Panc1 (cell line): Measurements from ENCODE around the gene RHEX. TPM values are rescaled to one million over a fixed set of nuclear protein-coding genes. Genes with fewer than 3 reads are reported as not detected.

Experiments
- ATAC-seq: fragments of 200-7000 bp; cut with Tn5 transposase; 2 replicates; pipeline ENCODE4 v1.9.1; 2020; ENCODE audit warnings: mild to moderate bottlenecking, moderate library complexity
- BruUV-seq: library from RNA; stranded (reverse); fragments of 400-500 nt; replicated peaks from 2 replicates; lab custom pipeline; 2021; lab: Mats Ljungman, UMichigan
- CTCF ChIA-PET: fragments of 300-600 bp; sonication (Branson Sonifier 250); formaldehyde crosslinking; loops from one replicate; lab custom pipeline; 2022; ENCODE audit warnings: antibody characterized with exemption; lab: Charles Lee
- POLR2A ChIA-PET: fragments of 300-600 bp; sonication (Branson Sonifier 250); formaldehyde crosslinking; loops from one replicate; lab custom pipeline; 2022; ENCODE audit warnings: antibody characterized with exemption; lab: Charles Lee
- DNase-seq: peaks from one replicate; pipeline ENCODE4 v3.0.0-alpha.2; 2010; ENCODE audit warnings: low read depth, low spot score
- H3K27ac ChIP-seq: 2 replicates; pipeline ENCODE4 v1.5.1; 2011; ENCODE audit warnings: mild to moderate bottlenecking, low read length, inconsistent platforms
- H3K27me3 ChIP-seq: fragments of 200-500 bp; sonication (Bioruptor generic); 2 replicates; pipeline ENCODE4 v1.6.0; 2014; ENCODE audit warnings: low read length, inconsistent platforms; ENCODE audit not compliant: control insufficient read depth, insufficient read depth
- H3K36me3 ChIP-seq: fragments of 200-500 bp; sonication (Bioruptor generic); 2 replicates; pipeline ENCODE4 v1.5.1; 2014; ENCODE audit warnings: inconsistent platforms, mild to moderate bottlenecking, low read length, moderate library complexity; ENCODE audit not compliant: control insufficient read depth, insufficient read depth
- H3K4me1 ChIP-seq: 2 replicates; pipeline ENCODE4 v1.5.1; 2011; ENCODE audit warnings: inconsistent platforms, mild to moderate bottlenecking, low read length, moderate library complexity; ENCODE audit not compliant: control insufficient read depth, insufficient read depth
- H3K4me3 ChIP-seq, 2 experiments: 2 replicates each; pipeline ENCODE4 v1.5.1; 2011 to 2012; ENCODE audit warnings: low read depth in 2 of 2, low read length in 2 of 2, mild to moderate bottlenecking in 2 of 2, inconsistent platforms in 1 of 2, moderate library complexity in 1 of 2
- H3K9me3 ChIP-seq: fragments of 200-500 bp; sonication (Bioruptor generic); 2 replicates; pipeline ENCODE4 v1.5.1; 2014; ENCODE audit warnings: low read depth, mild to moderate bottlenecking, inconsistent platforms, low read length, moderate library complexity; ENCODE audit not compliant: control insufficient read depth, insufficient read depth
- POLR2AphosphoS5 ChIP-seq: IDR thresholded peaks from 2 replicates; pipeline ENCODE4 v1.6.1; 2012; ENCODE audit warnings: mild to moderate bottlenecking, low read depth, low read length, moderate library complexity
- SIN3A ChIP-seq: IDR thresholded peaks from 2 replicates; pipeline ENCODE4 v1.6.1; 2012; ENCODE audit warnings: low read depth, mild to moderate bottlenecking, low read length, moderate library complexity, borderline replicate concordance; ENCODE audit not compliant: insufficient read depth
- TCF7L2 ChIP-seq: IDR thresholded peaks from 2 replicates; pipeline ENCODE4 v1.6.1; 2011; ENCODE audit warnings: mild to moderate bottlenecking, low read depth, low read length, inconsistent platforms
- in situ Hi-C: cut with HindIII; loops from 2 replicates; pipeline ENCODE4 v1.10.0; 2016; ENCODE audit warnings: low sequenced_read_pairs, low pct_unique_long_range_greater_than_20kb
- intact Hi-C: fragments of 100-400 bp; cut with micrococcal nuclease; formaldehyde crosslinking; loops from one replicate; pipeline ENCODE4 v1.10.0; 2022; ENCODE audit not compliant: unreplicated experiment
- total RNA-seq: library from RNA; stranded (reverse); gene quantifications from one replicate; pipeline ENCODE4 v1.2.1, GENCODE V29; 2021; ENCODE audit not compliant: unreplicated experiment
- TF ChIP-seq, protein P1 (sequence below): fragments of 450-650 bp; IDR thresholded peaks from 2 replicates; pipeline ENCODE4 v1.5.1; 2017; ENCODE audit warnings: mild to moderate bottlenecking
- TF ChIP-seq, protein P2 (sequence below), 2 experiments: IDR thresholded peaks; 2 replicates each; pipeline ENCODE4 v1.6.1; 2011 to 2012; ENCODE audit warnings: low read depth in 2 of 2, control low read depth in 1 of 2, low read length in 1 of 2, mild to moderate bottlenecking in 1 of 2, moderate library complexity in 1 of 2; ENCODE audit not compliant: insufficient read depth in 1 of 2

Gene RHEX
- total RNA-seq, 1 experiment from 2014 or later: not detected

DNA sequence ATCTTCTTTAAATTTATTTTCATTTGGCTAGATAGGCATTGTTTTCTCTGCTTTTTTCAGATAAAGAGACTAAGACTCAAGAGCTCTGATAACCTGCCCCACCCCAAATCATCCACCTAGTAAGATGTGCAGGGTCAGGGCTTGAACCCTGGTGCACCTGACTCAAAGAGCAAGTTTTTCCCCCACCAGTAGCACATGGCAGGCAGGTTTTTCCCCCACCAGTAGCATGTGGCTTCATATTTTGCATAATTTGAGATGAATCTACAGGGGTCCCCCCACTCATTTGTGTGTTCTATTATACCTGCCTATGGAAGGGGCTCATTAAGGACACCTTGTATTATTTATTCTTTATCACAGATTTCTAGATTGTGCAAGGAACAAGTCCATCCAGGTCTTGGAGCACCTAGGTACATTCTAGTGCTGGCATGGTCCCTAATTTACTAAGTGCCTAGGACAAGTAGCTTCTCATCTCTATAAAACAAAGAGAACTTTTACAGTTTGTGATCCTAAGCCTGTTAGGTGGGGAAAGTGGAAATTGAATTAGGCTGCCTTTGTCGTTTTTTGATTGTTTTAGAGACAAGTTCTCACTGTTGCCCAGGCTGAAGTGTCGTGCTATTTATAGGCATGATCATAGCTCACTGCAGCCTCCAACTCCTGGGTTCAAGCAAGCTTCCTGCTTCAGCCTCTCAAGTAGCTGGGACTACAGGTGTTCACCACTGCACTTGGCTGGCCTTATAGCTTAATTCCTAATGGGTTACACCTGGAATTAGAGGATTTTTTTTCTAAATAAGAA, 16.1 kb upstream of the RHEX start:
- Histone ChIP-seq H3K4me3 (no peak overlapping the region), H3K27ac (no peak overlapping the region), H3K27me3 (peaks cover 32% of the 10 kb centered on the region), H3K4me1 (no peaks in the 10 kb centered on the region), H3K9me3 (no peaks in the 10 kb centered on the region), H3K36me3 (no peaks in the 10 kb centered on the region)
- intact Hi-C loops (no loop called here), in situ Hi-C loops (no loop called here)
- no TSS peak for BruUV-seq
- CTCF ChIA-PET: interaction anchor here (0.6 to 0.7 kb wide), 2 partner anchors 8 to 118 kb away, joined by 3 to 8 read pairs; no protein-coding TSS in a partner anchor
- TF ChIP-seq TCF7L2 (no peak), SIN3A (no peak), POLR2AphosphoS5 (no peak)
- TF ChIP-seq, protein P1, sequence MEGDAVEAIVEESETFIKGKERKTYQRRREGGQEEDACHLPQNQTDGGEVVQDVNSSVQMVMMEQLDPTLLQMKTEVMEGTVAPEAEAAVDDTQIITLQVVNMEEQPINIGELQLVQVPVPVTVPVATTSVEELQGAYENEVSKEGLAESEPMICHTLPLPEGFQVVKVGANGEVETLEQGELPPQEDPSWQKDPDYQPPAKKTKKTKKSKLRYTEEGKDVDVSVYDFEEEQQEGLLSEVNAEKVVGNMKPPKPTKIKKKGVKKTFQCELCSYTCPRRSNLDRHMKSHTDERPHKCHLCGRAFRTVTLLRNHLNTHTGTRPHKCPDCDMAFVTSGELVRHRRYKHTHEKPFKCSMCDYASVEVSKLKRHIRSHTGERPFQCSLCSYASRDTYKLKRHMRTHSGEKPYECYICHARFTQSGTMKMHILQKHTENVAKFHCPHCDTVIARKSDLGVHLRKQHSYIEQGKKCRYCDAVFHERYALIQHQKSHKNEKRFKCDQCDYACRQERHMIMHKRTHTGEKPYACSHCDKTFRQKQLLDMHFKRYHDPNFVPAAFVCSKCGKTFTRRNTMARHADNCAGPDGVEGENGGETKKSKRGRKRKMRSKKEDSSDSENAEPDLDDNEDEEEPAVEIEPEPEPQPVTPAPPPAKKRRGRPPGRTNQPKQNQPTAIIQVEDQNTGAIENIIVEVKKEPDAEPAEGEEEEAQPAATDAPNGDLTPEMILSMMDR: no peak
- TF ChIP-seq, protein P2, sequence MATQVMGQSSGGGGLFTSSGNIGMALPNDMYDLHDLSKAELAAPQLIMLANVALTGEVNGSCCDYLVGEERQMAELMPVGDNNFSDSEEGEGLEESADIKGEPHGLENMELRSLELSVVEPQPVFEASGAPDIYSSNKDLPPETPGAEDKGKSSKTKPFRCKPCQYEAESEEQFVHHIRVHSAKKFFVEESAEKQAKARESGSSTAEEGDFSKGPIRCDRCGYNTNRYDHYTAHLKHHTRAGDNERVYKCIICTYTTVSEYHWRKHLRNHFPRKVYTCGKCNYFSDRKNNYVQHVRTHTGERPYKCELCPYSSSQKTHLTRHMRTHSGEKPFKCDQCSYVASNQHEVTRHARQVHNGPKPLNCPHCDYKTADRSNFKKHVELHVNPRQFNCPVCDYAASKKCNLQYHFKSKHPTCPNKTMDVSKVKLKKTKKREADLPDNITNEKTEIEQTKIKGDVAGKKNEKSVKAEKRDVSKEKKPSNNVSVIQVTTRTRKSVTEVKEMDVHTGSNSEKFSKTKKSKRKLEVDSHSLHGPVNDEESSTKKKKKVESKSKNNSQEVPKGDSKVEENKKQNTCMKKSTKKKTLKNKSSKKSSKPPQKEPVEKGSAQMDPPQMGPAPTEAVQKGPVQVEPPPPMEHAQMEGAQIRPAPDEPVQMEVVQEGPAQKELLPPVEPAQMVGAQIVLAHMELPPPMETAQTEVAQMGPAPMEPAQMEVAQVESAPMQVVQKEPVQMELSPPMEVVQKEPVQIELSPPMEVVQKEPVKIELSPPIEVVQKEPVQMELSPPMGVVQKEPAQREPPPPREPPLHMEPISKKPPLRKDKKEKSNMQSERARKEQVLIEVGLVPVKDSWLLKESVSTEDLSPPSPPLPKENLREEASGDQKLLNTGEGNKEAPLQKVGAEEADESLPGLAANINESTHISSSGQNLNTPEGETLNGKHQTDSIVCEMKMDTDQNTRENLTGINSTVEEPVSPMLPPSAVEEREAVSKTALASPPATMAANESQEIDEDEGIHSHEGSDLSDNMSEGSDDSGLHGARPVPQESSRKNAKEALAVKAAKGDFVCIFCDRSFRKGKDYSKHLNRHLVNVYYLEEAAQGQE (IDR thresholded peaks at IDR 0.05; ENCODE audit: insufficient read depth in 1 of 2, low read depth in 2 of 2, low read length in 1 of 2): no peak
- POLR2A ChIA-PET: interaction anchor here (0.7 kb wide), 1 partner anchor 185 kb away, joined by 5 read pairs; no protein-coding TSS in a partner anchor
- DNase-seq (no peak), ATAC-seq (no peak)

DNA sequence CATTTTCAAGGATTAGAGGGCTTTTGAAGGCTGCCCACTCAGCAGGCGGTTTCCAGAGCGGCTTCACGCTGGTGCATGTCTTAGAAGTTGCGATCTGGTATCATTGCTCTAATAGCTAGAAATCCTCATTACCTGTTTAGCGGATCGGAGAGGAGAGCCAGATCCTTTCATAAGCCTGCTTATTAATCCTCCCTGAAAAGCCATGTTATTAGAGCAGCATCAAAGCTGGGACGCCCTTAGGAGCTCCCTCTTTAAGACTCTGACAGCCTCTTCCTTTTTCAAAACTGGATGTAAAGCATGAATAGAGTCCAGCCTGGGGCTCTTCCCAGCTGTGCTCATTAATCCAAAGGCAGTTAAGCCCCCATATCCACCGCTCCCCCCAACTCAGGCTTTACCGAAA, 15.4 kb upstream of the RHEX start:
- no peaks in the 10 kb centered on the region for H3K9me3 ChIP-seq
- no TSS peak for BruUV-seq
- no peaks in the 10 kb centered on the region for H3K36me3 ChIP-seq
- TF ChIP-seq POLR2AphosphoS5: no peak
- TF ChIP-seq SIN3A: no peak
- TF ChIP-seq TCF7L2: no peak
- TF ChIP-seq, protein P2 (IDR thresholded peaks at IDR 0.05; ENCODE audit: insufficient read depth in 1 of 2, low read depth in 2 of 2, low read length in 1 of 2): no peak
- TF ChIP-seq, protein P1: no peak
- no peaks in the 10 kb centered on the region for H3K4me1 ChIP-seq
- DNase-seq: no peak
- no peak overlapping the region for H3K4me3 ChIP-seq
- ChIA-PET POLR2A (no interaction called here), CTCF (interaction anchor here (0.6 kb wide), 1 partner anchor 119 kb away, joined by 3 read pairs; no protein-coding TSS in a partner anchor)
- intact Hi-C loops (no loop called here), in situ Hi-C loops (no loop called here)
- ATAC-seq: no peak
- peaks cover 32% of the 10 kb centered on the region for H3K27me3 ChIP-seq
- no peak overlapping the region for H3K27ac ChIP-seq
